GM20431 (cell line): Measurements from ENCODE around the gene ZFYVE28.
"Not testable (repeated sequence)": the region's sequence is repeated elsewhere in the genome, so short reads cannot be mapped to it uniquely, and the experiment has no call there.

Experiments used
- in situ Hi-C: fragments of 300-500 bp; cut with MseI, MboI; formaldehyde crosslinking; loops from one replicate; pipeline ENCODE4 v1.15.0; 2020; ENCODE audit warnings: low sequenced_read_pairs; ENCODE audit not compliant: unreplicated experiment

The ZFYVE28 gene

DNA sequence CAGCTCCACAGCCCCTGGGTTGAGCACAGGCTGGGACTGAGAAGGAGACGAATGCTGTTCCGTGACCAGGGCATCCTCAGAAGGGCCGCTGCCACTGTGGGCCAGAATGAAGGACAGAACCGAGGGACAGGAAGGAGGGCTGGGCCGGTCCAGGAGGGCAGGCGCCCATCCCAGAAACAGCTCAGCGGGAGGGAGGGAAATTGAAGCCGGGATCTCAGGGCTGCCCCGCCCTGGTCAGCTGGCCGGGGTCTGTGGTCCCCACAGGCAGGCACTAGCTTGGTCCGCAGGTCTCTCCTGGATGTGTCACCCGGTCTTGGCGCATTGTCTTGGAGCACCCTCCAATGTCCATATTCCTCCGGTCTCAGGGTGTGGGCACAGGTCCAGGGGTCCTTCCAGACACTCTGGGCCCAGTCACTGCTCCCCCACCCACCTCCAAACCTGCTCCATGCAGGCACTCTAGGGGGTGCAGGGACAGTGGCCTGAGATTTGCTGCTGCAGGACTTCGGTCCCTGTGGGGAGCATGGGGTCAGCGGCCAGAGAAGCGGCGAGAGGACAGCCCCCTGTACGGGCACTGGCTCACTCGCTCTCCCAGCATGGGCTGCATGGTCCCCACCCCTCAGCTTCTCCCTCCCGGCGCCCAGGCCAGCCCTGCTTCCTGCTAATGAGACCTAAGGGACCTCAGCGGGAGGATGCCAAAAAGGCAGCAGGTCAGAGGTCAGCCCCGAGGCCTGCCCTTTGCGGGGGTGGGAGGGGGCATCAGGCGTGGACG is 132.6 kb downstream of the ZFYVE28 start:
- in situ Hi-C loops = no loop called here

GRCh38 chr4:2284934-2285612 is 133.4 kb downstream of the ZFYVE28 start:
- in situ Hi-C loops = no loop called here

GRCh38 chr4:2284161-2284933 is 134.1 kb downstream of the ZFYVE28 start:
- in situ Hi-C loops = no loop called here

DNA sequence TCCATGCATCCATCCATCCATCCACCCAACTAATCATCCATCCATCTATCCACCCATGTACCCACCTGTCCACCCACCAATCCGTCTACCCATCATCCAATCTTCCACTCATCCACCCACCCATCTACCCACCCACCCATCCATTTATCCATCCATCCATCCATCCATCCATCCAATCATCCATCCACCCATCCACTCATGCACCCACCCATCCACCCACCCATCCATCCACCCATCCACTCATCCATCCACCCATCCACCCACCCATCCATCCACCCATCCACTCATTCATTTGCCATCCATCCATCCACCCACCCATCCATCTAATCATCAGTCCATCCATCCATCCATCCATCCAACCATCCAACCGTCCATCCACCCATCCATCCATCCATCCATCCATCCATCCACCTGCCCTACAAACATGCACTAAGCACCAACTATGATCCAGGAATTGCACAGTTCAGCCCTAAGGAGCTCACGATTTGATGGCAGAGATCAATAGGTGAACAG is 135.2 kb downstream of the ZFYVE28 start:
- in situ Hi-C loops = no loop called here

- in situ Hi-C loops = no loop called here
Measured at GRCh38 chr4:2281575-2282343, 136.7 kb downstream of the ZFYVE28 start.

DNA sequence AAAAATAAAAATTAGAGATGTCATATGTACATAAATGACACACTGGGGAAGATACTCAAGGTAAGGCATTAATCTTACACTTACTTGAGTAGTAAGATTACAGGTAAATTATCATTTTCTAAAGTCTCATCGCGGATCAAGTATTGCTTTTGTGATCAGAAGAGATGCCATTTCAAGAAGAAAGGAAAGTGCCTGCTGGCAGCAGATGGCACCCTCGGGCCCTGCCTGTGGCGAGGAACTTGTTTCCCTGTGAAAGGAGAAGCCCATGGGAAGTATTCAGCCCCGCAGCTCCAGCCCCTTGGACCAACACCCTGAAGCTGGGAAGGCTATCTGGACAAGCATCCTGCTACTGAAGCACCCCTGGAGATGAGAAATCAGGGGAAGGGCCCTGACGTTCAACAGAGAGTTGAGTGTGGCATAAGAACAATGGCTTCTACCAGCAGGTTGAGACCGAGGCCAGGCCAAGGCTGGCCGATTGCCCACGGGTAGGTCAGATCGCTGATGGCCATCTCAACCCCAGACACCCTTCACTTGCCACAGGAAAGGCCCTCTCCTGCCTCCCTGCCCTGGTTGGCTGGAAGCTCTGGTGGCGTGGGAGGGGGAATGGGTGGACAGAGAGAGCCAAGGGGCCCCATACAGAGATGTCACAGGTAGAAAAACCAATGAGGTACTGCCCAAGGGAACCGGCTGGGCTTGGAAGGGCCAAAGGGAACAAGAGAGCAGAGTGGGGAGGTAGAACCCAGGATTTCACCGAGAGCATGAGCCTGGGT is 137.7 kb downstream of the ZFYVE28 start:
- in situ Hi-C loops = no loop called here

- in situ Hi-C loops = no loop called here
Measured at GRCh38 chr4:2277956-2278355, 140.5 kb downstream of the ZFYVE28 start.

- in situ Hi-C loops = no loop called here
Measured at GRCh38 chr4:2276581-2277325, 141.7 kb downstream of the ZFYVE28 start.

GRCh38 chr4:2275546-2276251 is 142.7 kb downstream of the ZFYVE28 start:
- in situ Hi-C loops = no loop called here

GRCh38 chr4:2275044-2275397 is 143.4 kb downstream of the ZFYVE28 start:
- in situ Hi-C loops = not testable (repeated sequence)

DNA sequence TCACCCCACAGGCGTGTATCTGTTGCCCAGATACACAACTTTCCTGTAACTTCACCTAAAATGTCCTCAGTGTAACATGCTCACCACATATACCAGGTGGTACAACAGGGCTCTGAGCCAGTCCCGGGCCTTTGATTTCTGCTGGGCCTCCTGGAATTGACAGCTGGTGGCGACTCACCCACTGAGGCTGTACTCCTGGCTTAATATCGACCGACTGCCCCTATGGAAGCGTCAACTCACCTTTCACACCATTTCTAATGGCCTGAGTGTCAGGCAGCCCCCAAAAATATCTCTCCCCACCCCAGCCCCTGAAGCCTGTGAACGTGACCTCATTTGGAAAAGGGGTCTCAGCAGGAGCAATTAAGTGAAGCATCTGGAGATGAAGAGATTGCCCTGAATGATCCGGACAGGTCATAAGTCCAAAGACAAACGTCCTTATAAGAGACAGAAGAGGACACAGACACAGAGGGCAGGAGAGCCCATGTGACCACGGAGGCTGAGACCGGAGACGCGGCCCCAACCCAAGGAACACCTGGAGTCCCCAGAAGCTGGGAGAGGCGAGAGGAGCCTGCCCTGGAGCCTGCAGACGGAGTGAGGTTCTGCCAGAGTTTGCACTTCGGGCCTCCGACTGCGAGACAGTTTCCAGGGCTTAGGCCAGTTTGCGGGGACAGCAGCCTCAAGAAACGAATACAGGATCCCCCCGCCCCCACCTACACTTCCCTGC is 144.0 kb downstream of the ZFYVE28 start:
- in situ Hi-C loops = no loop called here

DNA sequence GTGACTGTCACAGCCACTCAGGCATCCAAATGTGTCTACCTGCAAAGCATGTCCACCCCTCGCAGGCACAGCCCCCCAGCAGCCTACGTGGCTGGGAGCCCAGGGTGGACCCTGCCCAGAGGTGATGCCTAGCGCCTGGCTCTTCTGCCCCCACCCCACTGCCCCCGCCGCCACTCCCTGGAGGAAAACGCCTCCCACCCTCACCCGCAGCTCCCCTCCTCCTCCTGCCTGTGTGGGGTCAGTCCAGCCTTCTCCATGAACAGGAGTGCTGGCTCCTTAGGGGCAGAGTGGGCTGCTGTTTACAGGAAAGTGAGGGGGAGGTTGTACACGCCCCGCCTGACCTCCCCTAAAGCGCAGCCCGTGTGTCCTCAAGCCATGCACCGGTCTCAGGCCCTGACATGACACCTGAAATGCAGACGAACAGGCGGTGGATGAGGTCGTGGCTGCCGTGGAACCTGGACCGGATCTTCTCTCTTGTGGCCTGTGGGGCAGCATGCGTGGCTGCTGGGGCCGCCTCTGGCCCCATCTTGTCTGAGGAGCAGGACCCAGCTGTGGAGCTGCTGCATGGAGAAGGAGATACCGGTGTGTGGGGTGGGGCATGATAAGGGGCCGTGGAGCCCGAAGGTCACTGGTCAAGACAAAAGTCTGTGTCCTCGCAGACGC is 144.7 kb downstream of the ZFYVE28 start:
- in situ Hi-C loops = no loop called here

DNA sequence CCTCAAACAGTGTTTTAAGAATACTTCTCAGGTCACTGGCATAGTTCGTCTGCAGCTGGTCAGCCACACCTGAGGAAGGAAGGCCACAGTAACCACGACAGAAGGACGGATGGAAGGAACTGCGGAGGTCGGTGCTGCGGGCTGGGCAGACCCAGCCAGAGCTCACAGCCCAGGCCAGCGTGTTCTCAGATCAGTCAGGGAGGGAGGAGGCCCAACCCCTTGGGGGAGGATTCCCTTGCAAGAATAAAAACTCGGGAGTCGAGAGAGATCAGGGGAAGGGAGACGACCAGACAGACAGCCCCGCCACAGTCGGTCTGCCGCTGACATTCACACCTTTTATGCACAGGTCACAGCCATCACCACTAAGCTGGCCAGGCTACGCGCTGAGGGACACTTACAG is 145.2 kb downstream of the ZFYVE28 start:
- in situ Hi-C loops = no loop called here

- in situ Hi-C loops = no loop called here
Measured at GRCh38 chr4:2272828-2273120, 145.7 kb downstream of the ZFYVE28 start.

GRCh38 chr4:2272026-2272827 is 146.2 kb downstream of the ZFYVE28 start:
- in situ Hi-C loops = no loop called here

- in situ Hi-C loops = no loop called here
Measured at GRCh38 chr4:2271279-2272025, 147.0 kb downstream of the ZFYVE28 start.
